ENCODE data around the gene INTS6.

DNA sequence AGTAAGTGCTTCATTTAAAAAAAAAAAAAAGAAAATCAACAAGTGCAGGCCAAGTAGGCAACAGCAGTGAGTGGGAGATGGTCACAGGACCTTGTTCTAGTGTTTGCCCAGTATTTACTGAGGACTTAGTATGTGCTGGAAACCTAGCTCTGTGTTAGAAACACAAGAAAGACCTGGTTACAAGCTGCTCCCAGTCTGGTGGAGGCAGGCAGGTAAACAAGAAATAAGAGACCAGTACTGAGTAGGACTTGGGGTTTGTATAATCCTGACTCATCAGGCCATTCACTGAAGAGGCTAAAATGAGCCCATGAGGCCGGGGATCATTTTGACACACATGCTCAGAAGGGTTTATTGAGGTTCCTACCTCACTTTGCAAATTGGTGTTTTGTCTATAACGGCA lies 134.8 kb downstream of the INTS6 start:
- TF ChIP-seq, protein P1, sequence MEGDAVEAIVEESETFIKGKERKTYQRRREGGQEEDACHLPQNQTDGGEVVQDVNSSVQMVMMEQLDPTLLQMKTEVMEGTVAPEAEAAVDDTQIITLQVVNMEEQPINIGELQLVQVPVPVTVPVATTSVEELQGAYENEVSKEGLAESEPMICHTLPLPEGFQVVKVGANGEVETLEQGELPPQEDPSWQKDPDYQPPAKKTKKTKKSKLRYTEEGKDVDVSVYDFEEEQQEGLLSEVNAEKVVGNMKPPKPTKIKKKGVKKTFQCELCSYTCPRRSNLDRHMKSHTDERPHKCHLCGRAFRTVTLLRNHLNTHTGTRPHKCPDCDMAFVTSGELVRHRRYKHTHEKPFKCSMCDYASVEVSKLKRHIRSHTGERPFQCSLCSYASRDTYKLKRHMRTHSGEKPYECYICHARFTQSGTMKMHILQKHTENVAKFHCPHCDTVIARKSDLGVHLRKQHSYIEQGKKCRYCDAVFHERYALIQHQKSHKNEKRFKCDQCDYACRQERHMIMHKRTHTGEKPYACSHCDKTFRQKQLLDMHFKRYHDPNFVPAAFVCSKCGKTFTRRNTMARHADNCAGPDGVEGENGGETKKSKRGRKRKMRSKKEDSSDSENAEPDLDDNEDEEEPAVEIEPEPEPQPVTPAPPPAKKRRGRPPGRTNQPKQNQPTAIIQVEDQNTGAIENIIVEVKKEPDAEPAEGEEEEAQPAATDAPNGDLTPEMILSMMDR (conservative IDR thresholded peaks at IDR 0.05; ENCODE audit: low read depth, low read length), result no peak
- TF ChIP-seq RAD21 (IDR thresholded peaks at IDR 0.05; ENCODE audit: low read length) (no peak), CHD1 (IDR thresholded peaks at IDR 0.05; ENCODE audit: low read depth, low read length) (no peak), MAFK (IDR thresholded peaks at IDR 0.05; ENCODE audit: low read depth, low read length) (no peak), RFX5 (IDR thresholded peaks at IDR 0.05; ENCODE audit: low read depth, low read length) (no peak), MXI1 (IDR thresholded peaks at IDR 0.05; ENCODE audit: borderline replicate concordance, low read depth, low read length) (no peak), POLR2A (IDR thresholded peaks at IDR 0.05; ENCODE audit: low read depth, low read length) (no peak), MAZ (IDR thresholded peaks at IDR 0.05; ENCODE audit: borderline replicate concordance, low read depth, low read length) (no peak), CEBPB (IDR thresholded peaks at IDR 0.05; ENCODE audit: low read depth, low read length) (no peak)
- TF ChIP-seq, protein P2, sequence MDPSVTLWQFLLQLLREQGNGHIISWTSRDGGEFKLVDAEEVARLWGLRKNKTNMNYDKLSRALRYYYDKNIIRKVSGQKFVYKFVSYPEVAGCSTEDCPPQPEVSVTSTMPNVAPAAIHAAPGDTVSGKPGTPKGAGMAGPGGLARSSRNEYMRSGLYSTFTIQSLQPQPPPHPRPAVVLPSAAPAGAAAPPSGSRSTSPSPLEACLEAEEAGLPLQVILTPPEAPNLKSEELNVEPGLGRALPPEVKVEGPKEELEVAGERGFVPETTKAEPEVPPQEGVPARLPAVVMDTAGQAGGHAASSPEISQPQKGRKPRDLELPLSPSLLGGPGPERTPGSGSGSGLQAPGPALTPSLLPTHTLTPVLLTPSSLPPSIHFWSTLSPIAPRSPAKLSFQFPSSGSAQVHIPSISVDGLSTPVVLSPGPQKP (IDR thresholded peaks at IDR 0.05; ENCODE audit: borderline replicate concordance, low read depth, low read length), result no peak
- TF ChIP-seq, protein P3, sequence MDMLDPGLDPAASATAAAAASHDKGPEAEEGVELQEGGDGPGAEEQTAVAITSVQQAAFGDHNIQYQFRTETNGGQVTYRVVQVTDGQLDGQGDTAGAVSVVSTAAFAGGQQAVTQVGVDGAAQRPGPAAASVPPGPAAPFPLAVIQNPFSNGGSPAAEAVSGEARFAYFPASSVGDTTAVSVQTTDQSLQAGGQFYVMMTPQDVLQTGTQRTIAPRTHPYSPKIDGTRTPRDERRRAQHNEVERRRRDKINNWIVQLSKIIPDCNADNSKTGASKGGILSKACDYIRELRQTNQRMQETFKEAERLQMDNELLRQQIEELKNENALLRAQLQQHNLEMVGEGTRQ (IDR thresholded peaks at IDR 0.05; ENCODE audit: low read depth, low read length), result no peak
